H9 (cell line): ENCODE data around the gene MAN1A1. TPM values are rescaled to one million over a fixed set of nuclear protein-coding genes. Genes with fewer than 3 reads are reported as not detected.

ENCODE experiments used
- DNase-seq: peaks from one replicate; pipeline ENCODE4 v3.0.0-alpha.2; 2017
- H2AFZ ChIP-seq: one replicate; pipeline ENCODE4 v1.6.1; 2013; ENCODE audit warnings: mild to moderate bottlenecking, low read length, control low read depth, moderate library complexity
- H2AK5ac ChIP-seq: 2 replicates; pipeline ENCODE4 v1.6.1; 2013; ENCODE audit warnings: low read length, control low read depth, mixed read lengths; ENCODE audit not compliant: insufficient read length
- H2BK120ac ChIP-seq: one replicate; pipeline ENCODE4 v1.6.1; 2013; ENCODE audit warnings: low read depth, mild to moderate bottlenecking, low read length, control low read depth, inconsistent platforms; ENCODE audit not compliant: poor library complexity, severe bottlenecking
- H2BK12ac ChIP-seq: 2 replicates; pipeline ENCODE4 v1.6.1; 2013; ENCODE audit warnings: low read length, control low read depth, mixed read lengths, low read depth; ENCODE audit not compliant: insufficient read length
- H2BK15ac ChIP-seq: 2 replicates; pipeline ENCODE4 v1.6.1; 2013; ENCODE audit warnings: low read depth, low read length, control low read depth
- H2BK20ac ChIP-seq: one replicate; pipeline ENCODE4 v1.6.1; 2013; ENCODE audit warnings: low read depth, mild to moderate bottlenecking, low read length, control low read depth, inconsistent platforms; ENCODE audit not compliant: poor library complexity, severe bottlenecking
- H2BK5ac ChIP-seq: 2 replicates; pipeline ENCODE4 v1.6.1; 2013; ENCODE audit warnings: low read length, control low read depth, mixed read lengths; ENCODE audit not compliant: insufficient read length
- H3K14ac ChIP-seq: 2 replicates; pipeline ENCODE4 v1.6.1; 2013; ENCODE audit warnings: low read length, control low read depth; ENCODE audit not compliant: insufficient read depth
- H3K18ac ChIP-seq: 2 replicates; pipeline ENCODE4 v1.6.1; 2013; ENCODE audit warnings: low read depth, mild to moderate bottlenecking, mixed read lengths, low read length, control low read depth; ENCODE audit not compliant: insufficient read length
- H3K23ac ChIP-seq: 2 replicates; pipeline ENCODE4 v1.6.1; 2013; ENCODE audit warnings: low read length, control low read depth, mixed read lengths, low read depth; ENCODE audit not compliant: insufficient read length
- H3K23me2 ChIP-seq: 2 replicates; pipeline ENCODE4 v1.6.1; 2013; ENCODE audit warnings: low read depth, mild to moderate bottlenecking, mixed read lengths, low read length, control low read depth; ENCODE audit not compliant: insufficient read length, poor library complexity, severe bottlenecking
- H3K27ac ChIP-seq: 2 replicates; pipeline ENCODE4 v1.5.1; 2013; ENCODE audit warnings: low read length, control low read depth, mixed read lengths, low read depth; ENCODE audit not compliant: insufficient read length
- H3K27me3 ChIP-seq: 2 replicates; pipeline ENCODE4 v1.6.1; 2013; ENCODE audit warnings: low read length, control low read depth, inconsistent platforms; ENCODE audit not compliant: insufficient read depth
- H3K4ac ChIP-seq: 2 replicates; pipeline ENCODE4 v1.6.1; 2013; ENCODE audit warnings: low read depth, mild to moderate bottlenecking, control low read depth, inconsistent platforms, low read length, moderate library complexity
- H3K4me1 ChIP-seq: 2 replicates; pipeline ENCODE4 v1.6.1; 2013; ENCODE audit warnings: low read length, control low read depth, inconsistent platforms; ENCODE audit not compliant: insufficient read depth
- H3K4me2 ChIP-seq: 2 replicates; pipeline ENCODE4 v1.6.1; 2013; ENCODE audit warnings: low read length, control low read depth, mixed read lengths; ENCODE audit not compliant: insufficient read length, insufficient read depth
- H3K56ac ChIP-seq: 2 replicates; pipeline ENCODE4 v1.6.1; 2013; ENCODE audit warnings: low read depth, mild to moderate bottlenecking, mixed read lengths, low read length, control low read depth; ENCODE audit not compliant: insufficient read length
- H3K79me1 ChIP-seq: 2 replicates; pipeline ENCODE4 v1.6.1; 2013; ENCODE audit warnings: low read depth, mild to moderate bottlenecking, moderate library complexity, low read length, control low read depth, inconsistent platforms; ENCODE audit not compliant: insufficient read depth, poor library complexity, severe bottlenecking
- H3K79me2 ChIP-seq: 2 replicates; pipeline ENCODE4 v1.6.1; 2013; ENCODE audit warnings: low read length, control low read depth, inconsistent platforms; ENCODE audit not compliant: insufficient read depth
- H3K9ac ChIP-seq: 2 replicates; pipeline ENCODE4 v1.6.1; 2013; ENCODE audit warnings: low read length, control low read depth, mixed read lengths; ENCODE audit not compliant: insufficient read length; ENCODE audit errors: extremely low read depth
- H3K9me3 ChIP-seq: one replicate; pipeline ENCODE4 v1.6.1; 2013; ENCODE audit warnings: low read depth, low read length, inconsistent platforms; ENCODE audit not compliant: control insufficient read depth
- H3T11ph ChIP-seq: one replicate; pipeline ENCODE4 v1.6.1; 2013; ENCODE audit warnings: mild to moderate bottlenecking, low read length, control low read depth, inconsistent platforms
- H4K20me1 ChIP-seq: one replicate; pipeline ENCODE4 v1.6.1; 2013; ENCODE audit not compliant: control insufficient read depth, insufficient read length, insufficient read depth
- H4K5ac ChIP-seq: 2 replicates; pipeline ENCODE4 v1.6.1; 2013; ENCODE audit warnings: low read depth, mild to moderate bottlenecking, mixed read lengths, low read length, control low read depth; ENCODE audit not compliant: insufficient read length
- H4K8ac ChIP-seq: replicated peaks from 2 replicates; pipeline ENCODE4 v1.6.1; 2013; ENCODE audit warnings: low read length, control low read depth, mixed read lengths, low read depth; ENCODE audit not compliant: insufficient read length
- H4K91ac ChIP-seq: 2 replicates; pipeline ENCODE4 v1.6.1; 2013; ENCODE audit warnings: low read depth, mild to moderate bottlenecking, moderate library complexity, mixed read lengths, low read length, control low read depth; ENCODE audit not compliant: insufficient read length
- H3K27ac Mint-ChIP-seq, 3 experiments: 2 replicates in 2 of 3; 3 replicates in 1 of 3; pipeline ENCODE4 v1.8.0; 2020 to 2021; ENCODE audit warnings: mixed read lengths in 3 of 3, mild to moderate bottlenecking in 1 of 3, moderate library complexity in 1 of 3
- H3K27me3 Mint-ChIP-seq: 2 replicates; pipeline ENCODE4 v1.8.0; 2021; ENCODE audit warnings: low read depth, mild to moderate bottlenecking, moderate library complexity, mixed read lengths
- H3K36me3 Mint-ChIP-seq, 3 experiments: 2 replicates in 2 of 3; 3 replicates in 1 of 3; pipeline ENCODE4 v1.8.0; 2020 to 2021; ENCODE audit warnings: low read depth in 3 of 3, mixed read lengths in 3 of 3; ENCODE audit not compliant: insufficient read depth in 1 of 3
- H3K4me1 Mint-ChIP-seq, 2 experiments: 2 replicates each; pipeline ENCODE4 v1.8.0; 2020; ENCODE audit warnings: mixed read lengths in 2 of 2
- H3K4me3 Mint-ChIP-seq, 2 experiments: 2 replicates in 1 of 2; 3 replicates in 1 of 2; pipeline ENCODE4 v1.8.0; 2020 to 2021; ENCODE audit warnings: mild to moderate bottlenecking in 2 of 2, mixed read lengths in 2 of 2, moderate library complexity in 1 of 2
- H3K9me3 Mint-ChIP-seq, 2 experiments: 2 replicates in 1 of 2; 3 replicates in 1 of 2; pipeline ENCODE4 v1.8.0; 2020; ENCODE audit warnings: mild to moderate bottlenecking in 2 of 2, mixed read lengths in 2 of 2, moderate library complexity in 1 of 2
- WGBS: extraction: QIAGEN DNeasy Blood & Tissue Kit; methylation state at CpG from one replicate; pipeline ENCODE4 v1.1.7; 2013; ENCODE audit warnings: missing lambda C conversion rate, low lambda C conversion rate, mixed read lengths; ENCODE audit not compliant: insufficient read length; ENCODE audit errors: extremely low coverage; 5-methylcytosine and 5-hydroxymethylcytosine counted together
- total RNA-seq: library from RNA; stranded (reverse); gene quantifications from 2 replicates; pipeline ENCODE4 v1.2.1, GENCODE V29; 2021
- TF ChIP-seq, protein P1 (sequence below): fragments of 200-600 bp; sonication (generic); conservative IDR thresholded peaks from 3 replicates; pipeline ENCODE4 v1.8.0; 2021; ENCODE audit warnings: antibody characterized with exemption, mild to moderate bottlenecking

Gene MAN1A1
- total RNA-seq, 1 experiment from 2014 or later, result 1.6 TPM

DNA sequence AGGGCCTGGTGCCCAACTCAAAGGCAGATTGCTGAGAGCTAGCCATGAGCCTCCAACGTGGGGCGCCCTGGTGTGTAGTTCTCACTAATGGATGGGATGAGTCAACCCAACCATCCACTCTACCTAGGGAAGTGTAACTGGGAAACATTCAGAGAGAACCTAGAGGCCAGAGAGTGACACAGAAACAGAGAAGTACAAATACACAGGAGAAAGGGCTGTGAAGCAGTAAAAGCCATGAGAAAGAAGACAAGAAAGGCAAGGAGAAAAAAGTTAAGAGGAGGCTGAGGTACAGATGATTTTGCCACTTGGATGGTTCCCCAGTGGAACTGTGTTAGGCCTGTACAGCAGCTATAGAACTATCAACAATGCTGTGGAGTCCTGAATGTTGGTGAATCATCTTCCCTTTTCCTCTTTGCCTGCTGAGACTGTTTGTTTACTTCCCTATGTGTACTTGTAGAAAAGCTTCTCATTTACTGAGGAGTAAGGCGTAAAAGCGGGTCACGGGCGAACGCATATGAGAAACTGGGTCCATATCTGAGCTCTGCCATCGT is 39.0 kb downstream of the MAN1A1 start:
- Histone ChIP-seq H3K79me1 (no peaks in the 10 kb centered on the region), H3K56ac (no peak overlapping the region), H3K9ac (no peak overlapping the region), H3K4ac (no peak overlapping the region), H4K5ac (no peak overlapping the region), H2BK20ac (no peak overlapping the region), H3K14ac (no peak overlapping the region), H3K27ac (no peak overlapping the region), H3K18ac (no peak overlapping the region), H2AFZ (no peak overlapping the region), H3K23me2 (no peaks in the 10 kb centered on the region), H2BK120ac (no peak overlapping the region), H4K91ac (no peak overlapping the region), H3K4me1 (no peaks in the 10 kb centered on the region; the same call in 1 of the 2 replicates), H3K4me2 (no peak overlapping the region), H3K23ac (no peak overlapping the region), H4K8ac (no peak overlapping the region), H2BK5ac (no peak overlapping the region), H3K79me2 (no peaks in the 10 kb centered on the region), H4K20me1 (no peaks in the 10 kb centered on the region), H3K27me3 (no peaks in the 10 kb centered on the region), H2BK12ac (no peak overlapping the region), H2AK5ac (no peak overlapping the region), H2BK15ac (no peak overlapping the region), H3K9me3 (no peaks in the 10 kb centered on the region), H3T11ph (no peak overlapping the region)
- Mint-ChIP-seq H3K27me3 (no peaks in the 10 kb centered on the region), H3K36me3 (no peaks in the 10 kb centered on the region), H3K9me3 (no peaks in the 10 kb centered on the region), H3K27ac (peak overlapping the region in 1 of 3 experiments; percentile 43; a peak in 1 of 7 replicates), H3K4me1 (peaks cover 3 to 8% of the 10 kb centered on the region in 2 experiments; a peak in 2 of 4 replicates), H3K4me3 (no peak overlapping the region)
- TF ChIP-seq, protein P1, sequence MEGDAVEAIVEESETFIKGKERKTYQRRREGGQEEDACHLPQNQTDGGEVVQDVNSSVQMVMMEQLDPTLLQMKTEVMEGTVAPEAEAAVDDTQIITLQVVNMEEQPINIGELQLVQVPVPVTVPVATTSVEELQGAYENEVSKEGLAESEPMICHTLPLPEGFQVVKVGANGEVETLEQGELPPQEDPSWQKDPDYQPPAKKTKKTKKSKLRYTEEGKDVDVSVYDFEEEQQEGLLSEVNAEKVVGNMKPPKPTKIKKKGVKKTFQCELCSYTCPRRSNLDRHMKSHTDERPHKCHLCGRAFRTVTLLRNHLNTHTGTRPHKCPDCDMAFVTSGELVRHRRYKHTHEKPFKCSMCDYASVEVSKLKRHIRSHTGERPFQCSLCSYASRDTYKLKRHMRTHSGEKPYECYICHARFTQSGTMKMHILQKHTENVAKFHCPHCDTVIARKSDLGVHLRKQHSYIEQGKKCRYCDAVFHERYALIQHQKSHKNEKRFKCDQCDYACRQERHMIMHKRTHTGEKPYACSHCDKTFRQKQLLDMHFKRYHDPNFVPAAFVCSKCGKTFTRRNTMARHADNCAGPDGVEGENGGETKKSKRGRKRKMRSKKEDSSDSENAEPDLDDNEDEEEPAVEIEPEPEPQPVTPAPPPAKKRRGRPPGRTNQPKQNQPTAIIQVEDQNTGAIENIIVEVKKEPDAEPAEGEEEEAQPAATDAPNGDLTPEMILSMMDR, result no peak
- no peak for DNase-seq
- no CpG with 5 or more reads among the region's 8 CpGs for WGBS
